HG02759 (cell line): Measurements from ENCODE around the gene FKBP10.
"Not testable (repeated sequence)": the region's sequence is repeated elsewhere in the genome, so short reads cannot be mapped to it uniquely, and the experiment has no call there.

Experiments
- ATAC-seq: cut with Tn5 transposase; IDR thresholded peaks from one replicate; pipeline ENCODE4 v1.9.1; 2021; ENCODE audit warnings: mild to moderate bottlenecking, moderate library complexity; ENCODE audit not compliant: unreplicated experiment

Gene FKBP10

DNA sequence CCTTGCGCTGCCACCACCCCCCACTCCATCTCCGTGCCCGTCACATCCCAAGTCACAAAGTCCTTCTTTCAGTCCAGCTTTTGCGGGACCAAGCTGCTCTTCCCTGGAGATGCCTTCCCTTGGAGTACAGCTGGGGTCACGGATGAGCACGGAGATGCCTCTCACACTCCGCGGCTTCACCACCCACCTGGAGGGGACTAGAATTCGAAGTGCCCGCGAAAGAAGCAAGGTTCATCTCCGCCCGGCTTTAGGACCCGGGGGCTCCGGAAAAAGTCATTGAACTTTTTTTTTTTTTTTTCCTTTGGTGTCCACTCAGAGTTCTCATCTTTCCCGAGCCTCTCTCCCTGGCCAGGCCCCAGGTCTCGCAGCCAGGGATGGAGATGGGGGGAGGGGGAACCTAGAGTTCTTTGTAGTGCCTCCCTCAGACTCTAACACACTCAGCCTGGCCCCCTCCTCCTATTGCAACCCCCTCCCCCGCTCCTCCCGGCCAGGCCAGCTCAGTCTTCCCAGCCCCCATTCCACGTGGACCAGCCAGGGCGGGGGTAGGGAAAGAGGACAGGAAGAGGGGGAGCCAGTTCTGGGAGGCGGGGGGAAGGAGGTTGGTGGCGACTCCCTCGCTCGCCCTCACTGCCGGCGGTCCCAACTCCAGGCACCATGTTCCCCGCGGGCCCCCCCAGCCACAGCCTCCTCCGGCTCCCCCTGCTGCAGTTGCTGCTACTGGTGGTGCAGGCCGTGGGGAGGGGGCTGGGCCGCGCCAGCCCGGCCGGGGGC, at the start of gene FKBP10:
TSS of gene FKBP10 (plus strand) at position 624 of the 771 bp plus-strand sequence. CDS start at position 655, 31 bp downstream.
- no peak for ATAC-seq

GRCh38 chr17:41763327-41763726, 49.5 kb upstream of the FKBP10 start:
- ATAC-seq, result no peak

DNA sequence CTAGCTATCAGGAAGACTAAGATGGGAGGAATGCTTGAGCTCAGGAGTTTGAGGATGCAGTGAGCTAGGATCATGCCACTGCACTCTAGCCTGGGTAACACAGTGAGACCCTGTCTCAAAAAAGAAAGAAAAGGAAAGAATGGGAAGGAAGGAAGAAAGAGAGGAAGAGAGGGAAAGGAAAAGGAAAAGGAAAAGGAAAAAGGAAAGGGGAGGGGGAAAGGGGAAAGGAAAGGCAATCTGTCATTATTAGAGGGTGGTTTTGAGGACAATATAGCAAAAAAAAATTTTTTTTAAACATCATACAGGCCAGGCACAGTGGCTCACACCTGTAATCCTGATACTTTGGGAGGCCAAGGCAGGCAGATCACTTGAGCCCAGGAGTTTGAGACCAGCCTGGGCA, 46.7 kb upstream of the FKBP10 start:
- no peak for ATAC-seq

GRCh38 chr17:41767324-41768042, 45.3 kb upstream of the FKBP10 start:
- ATAC-seq, result no peak

DNA sequence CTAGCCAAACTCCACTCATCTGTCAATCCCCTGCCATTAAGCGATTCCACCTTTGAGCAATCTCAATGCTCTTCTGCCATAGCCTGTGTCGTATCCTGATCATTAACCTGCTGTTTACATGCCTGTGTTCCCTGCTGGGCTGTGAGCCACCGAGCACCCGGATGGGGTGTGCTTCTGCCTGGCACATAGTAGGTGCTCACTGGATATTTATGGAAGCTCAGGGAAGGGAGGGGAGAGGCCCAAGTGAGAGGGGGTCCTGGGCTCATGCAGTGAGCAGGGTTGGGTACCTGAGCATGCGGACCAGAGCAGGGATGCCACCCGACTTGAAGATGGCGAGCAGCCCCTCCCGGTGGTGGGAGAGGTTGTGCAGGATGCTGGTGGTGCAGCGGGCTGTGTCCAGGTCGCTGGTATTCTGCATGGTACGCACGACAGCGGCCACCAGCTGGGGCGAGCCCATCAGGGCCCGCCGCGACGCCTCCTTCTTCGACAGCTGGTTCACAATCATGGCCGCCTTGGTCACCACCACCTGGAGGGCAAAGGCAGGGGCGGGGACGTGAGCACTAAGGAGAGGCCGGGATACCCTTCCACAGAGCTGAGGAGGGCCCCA, 44.0 kb upstream of the FKBP10 start:
- ATAC-seq, result no peak

GRCh38 chr17:41769346-41769862, 43.4 kb upstream of the FKBP10 start:
- no peak for ATAC-seq

GRCh38 chr17:41769985-41770384, 42.8 kb upstream of the FKBP10 start:
- no peak for ATAC-seq

GRCh38 chr17:41771389-41772206, 41.2 kb upstream of the FKBP10 start:
- no peak for ATAC-seq

GRCh38 chr17:41772218-41772585, 40.6 kb upstream of the FKBP10 start:
- no peak for ATAC-seq

DNA sequence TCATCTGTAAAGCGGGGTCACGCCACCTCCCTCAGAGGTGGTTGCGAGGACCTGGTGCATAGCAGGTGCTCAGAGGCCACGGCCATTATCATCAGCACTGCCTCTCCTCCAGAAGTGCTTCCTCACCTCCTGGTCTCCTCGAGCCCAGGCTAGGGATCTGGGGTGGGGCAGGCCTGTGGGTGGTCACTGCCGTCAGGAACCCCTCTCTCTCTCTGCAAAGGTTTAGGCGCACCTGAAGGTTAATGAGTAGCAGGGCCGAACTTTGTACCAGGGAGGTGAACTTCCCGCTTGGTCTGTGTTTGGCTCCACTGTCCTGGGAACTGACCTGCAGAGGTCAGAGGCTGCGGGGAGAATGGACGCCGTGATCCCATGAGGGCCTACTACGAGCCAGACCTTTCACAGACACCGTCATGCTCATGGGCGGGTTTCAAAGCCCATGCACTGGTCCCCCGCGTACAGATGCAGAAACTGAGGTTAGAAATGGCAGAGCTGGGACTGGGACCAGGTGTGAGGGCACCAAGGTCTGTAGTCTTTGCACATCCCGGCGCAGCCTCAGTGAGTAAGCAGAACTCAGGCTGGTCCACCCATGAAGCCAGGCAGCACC, 40.1 kb upstream of the FKBP10 start:
- no peak for ATAC-seq

- no peak for ATAC-seq
Measured at GRCh38 chr17:41773190-41773588, 39.6 kb upstream of the FKBP10 start.

GRCh38 chr17:41773731-41774193, 39.0 kb upstream of the FKBP10 start:
- ATAC-seq, result no peak

DNA sequence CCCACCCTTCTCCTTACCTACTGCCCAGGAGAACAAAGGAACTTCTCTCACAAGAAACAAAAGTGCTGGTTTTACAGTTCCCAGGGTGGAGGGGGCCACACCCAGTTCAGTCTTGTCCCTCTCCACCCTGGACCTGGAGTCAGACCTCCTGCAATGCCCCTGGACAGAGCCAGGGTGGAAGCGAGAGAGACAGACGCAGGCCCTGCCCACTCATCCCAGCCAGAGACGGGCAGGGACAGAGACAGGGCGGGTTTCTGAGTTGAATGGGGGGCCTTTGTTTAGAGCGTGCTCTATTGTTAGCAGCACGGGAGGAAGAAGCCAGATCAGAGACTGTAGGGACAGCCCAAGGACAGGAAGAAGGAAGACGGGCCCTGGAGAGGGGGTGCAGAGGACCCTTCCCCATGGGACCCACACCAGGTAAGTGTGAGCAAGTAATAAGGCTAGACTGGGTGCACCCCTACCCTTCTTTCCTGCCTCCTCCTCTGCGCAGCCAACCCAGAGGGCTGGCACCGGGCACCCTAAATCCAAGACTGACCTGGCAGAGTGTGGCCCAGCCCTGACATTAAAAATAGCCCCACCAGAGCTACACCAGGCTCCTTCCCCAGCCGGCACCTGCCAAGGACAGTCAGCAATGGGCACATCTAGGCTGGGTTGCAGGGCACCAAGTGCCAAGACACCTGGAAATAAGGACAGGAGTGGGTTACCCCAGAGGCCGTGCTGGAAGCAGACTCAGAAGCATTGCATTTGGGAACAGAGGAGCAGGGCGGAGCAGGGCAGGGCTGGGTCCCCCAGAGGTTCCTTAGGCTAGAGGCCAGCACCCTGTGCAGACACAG, 37.2 kb upstream of the FKBP10 start:
- no peak for ATAC-seq

GRCh38 chr17:41776262-41776900, 36.4 kb upstream of the FKBP10 start:
- not testable (repeated sequence) for ATAC-seq

DNA sequence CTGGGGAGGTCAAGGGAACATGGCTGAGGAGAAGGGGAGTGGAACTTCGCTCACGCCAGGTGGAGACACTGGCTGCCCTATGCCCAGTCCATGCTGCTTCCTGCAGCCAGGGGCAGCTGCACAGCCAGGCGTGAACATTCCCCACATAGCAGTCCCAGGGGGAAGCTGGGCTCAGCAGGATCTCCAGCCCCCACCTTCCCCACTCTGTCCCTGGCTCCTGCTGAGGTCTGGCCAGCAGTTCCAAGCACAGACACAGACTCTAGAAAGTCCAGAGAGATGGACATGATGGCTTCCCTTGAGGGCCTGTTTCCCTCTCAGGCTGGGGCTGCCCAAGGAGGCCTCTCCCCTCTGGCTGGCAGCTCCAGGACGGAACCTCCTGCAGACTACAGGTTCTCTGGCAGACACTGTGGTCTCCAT, 35.6 kb upstream of the FKBP10 start:
- no peak for ATAC-seq

DNA sequence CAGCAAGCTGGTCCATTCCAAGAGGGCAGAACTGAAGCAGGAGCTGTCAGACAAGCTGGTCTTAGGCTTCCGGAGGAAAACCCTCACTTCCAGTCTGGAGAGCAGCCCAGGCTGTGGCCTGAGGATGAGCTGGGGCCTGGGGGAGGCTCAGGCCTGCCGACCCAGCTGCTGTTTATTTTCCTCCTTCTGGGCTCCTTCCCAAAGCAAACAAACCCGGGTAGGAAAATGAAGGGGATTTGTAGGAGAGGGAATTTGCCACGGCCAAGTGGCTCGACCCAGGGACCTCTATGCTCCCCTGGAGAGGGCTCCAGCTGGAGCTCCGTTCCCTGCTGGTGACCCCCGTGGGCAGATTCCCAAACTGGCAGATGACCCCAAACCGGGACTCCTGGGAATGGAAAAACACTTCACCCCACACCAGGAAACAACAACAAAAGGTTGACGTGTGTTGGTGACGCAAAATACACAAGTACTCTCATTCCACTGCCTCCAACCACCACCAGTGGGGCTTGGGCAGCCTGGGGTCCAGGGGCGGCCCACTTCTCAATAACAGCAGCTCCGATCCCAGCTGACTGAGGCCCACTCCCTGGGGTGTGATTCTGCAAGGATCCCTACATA, 35.1 kb upstream of the FKBP10 start:
- ATAC-seq, result no peak

DNA sequence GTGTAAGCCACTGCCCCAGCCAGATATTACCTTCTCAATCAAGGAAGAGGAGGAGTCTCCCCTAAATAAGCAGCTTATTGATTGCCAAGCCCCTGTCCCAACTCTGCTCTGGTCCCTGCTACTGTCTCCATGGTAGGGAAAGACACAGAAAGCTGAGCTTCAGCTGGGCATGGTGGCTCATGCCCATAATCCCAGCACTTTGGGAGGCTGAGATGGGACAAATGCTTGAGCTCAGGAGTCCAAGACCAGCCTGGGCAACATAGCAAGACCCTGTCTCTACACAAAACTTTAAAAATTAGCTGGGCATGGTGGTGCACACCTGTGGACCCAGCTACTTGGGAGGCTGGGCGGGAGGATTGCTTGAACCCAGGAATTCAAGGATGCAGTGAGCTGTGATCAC, 32.9 kb upstream of the FKBP10 start:
- ATAC-seq, result no peak

- no peak for ATAC-seq
Measured at GRCh38 chr17:41781404-41782110, 31.2 kb upstream of the FKBP10 start.
